Measurements from ENCODE around the gene CAMK2G. TPM values are rescaled to one million over a fixed set of nuclear protein-coding genes. Genes with fewer than 3 reads are reported as not detected.

Gene CAMK2G
- total and polyA plus RNA-seq, 11 donors: 8.0 to 18.6 (median 14.5) TPM

DNA sequence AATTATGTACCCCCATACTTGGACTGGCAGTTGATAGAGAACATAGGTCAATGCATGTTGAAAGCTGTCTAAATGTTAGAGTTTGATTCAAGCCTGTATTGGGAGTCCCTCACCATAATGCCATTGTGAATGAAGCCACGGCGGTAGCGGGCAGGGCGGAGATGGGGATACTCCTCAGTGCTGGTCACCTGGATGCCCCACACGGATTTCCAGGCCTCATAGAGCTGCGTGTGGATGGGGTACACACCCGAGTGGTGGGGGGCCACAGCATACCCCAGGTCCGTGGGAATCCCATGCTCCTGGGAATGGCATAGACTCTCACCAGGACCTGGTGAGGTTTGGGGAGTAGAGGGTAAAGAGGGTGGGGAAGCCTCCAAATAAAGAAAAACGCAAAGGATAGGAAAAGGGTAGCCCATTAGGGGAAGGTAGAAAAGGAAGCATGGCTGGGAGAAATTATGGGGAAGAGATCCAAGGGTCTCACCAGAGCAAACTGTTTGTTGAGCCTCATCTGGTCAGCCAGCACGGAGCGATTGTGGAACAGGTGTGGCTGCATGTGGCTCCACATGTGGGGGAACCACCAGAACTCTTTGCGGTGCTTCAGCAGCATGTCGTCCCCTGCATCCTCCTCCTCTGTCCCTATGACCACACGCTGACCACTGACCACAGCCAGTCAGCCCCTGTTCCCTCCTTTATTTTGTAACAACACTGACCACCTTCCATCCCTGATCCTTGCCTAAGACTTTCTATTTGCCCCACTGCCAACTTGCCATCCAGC lies 68.0 kb downstream of the CAMK2G start:
- H3K4me3 ChIP-seq: no peak overlapping the region
- no peak for TF ChIP-seq POLR2A (IDR thresholded peaks at IDR 0.05)
- TF ChIP-seq, protein P1, sequence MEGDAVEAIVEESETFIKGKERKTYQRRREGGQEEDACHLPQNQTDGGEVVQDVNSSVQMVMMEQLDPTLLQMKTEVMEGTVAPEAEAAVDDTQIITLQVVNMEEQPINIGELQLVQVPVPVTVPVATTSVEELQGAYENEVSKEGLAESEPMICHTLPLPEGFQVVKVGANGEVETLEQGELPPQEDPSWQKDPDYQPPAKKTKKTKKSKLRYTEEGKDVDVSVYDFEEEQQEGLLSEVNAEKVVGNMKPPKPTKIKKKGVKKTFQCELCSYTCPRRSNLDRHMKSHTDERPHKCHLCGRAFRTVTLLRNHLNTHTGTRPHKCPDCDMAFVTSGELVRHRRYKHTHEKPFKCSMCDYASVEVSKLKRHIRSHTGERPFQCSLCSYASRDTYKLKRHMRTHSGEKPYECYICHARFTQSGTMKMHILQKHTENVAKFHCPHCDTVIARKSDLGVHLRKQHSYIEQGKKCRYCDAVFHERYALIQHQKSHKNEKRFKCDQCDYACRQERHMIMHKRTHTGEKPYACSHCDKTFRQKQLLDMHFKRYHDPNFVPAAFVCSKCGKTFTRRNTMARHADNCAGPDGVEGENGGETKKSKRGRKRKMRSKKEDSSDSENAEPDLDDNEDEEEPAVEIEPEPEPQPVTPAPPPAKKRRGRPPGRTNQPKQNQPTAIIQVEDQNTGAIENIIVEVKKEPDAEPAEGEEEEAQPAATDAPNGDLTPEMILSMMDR (IDR thresholded peaks at IDR 0.05): no peak
- 90 to 97% (median 94%) methylated on average over 14 of the region's 14 CpGs for WGBS, 4 donors
- H3K36me3 ChIP-seq: peaks cover 3 to 85% (median 72%) of the 10 kb centered on the region in 9 donors
- intact Hi-C loops (cut with DNase I): no loop called here
- H3K9me3 ChIP-seq: no peaks in the 10 kb centered on the region
- no peaks in the 10 kb centered on the region for H3K27me3 ChIP-seq
- H3K27ac ChIP-seq: no peak overlapping the region
- no peak for DNase-seq
- H3K4me1 ChIP-seq: peaks cover 0 to 54% (median 16%) of the 10 kb centered on the region in 12 donors
- ATAC-seq: no peak

DNA sequence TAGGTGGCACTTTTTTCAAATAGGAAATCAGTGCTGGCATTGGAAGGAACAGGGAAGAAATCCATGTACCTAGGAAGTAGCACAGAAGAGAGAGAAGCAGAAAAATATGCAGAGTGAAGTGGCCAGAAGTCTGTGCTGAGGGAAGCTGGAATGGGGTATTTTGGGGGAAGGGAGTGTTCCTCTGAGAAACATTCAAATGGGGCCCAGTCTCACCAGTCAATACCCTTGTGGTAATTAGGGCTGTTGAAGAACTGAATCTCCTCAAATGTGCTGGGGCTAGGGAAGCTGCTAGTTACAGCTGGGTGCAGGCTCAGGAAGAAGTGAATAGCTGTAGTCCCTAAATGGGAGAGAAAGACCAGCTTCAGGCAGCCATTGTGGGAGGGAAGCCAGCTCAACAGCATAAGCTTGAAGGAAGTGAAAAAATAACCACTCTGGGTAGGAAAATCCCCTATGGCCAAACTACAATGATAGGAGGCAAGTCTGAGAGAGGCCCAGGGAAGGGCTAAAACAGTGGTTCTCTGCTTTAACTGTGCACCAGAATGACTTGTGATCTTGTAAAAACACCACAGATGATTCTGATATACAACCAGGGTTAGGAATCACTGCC lies 70.6 kb downstream of the CAMK2G start:
- TF ChIP-seq, protein P1 (IDR thresholded peaks at IDR 0.05): no peak
- no peak for TF ChIP-seq POLR2A (IDR thresholded peaks at IDR 0.05)
- H3K4me1 ChIP-seq: peaks cover 0 to 35% (median 3%) of the 10 kb centered on the region in 12 donors

DNA sequence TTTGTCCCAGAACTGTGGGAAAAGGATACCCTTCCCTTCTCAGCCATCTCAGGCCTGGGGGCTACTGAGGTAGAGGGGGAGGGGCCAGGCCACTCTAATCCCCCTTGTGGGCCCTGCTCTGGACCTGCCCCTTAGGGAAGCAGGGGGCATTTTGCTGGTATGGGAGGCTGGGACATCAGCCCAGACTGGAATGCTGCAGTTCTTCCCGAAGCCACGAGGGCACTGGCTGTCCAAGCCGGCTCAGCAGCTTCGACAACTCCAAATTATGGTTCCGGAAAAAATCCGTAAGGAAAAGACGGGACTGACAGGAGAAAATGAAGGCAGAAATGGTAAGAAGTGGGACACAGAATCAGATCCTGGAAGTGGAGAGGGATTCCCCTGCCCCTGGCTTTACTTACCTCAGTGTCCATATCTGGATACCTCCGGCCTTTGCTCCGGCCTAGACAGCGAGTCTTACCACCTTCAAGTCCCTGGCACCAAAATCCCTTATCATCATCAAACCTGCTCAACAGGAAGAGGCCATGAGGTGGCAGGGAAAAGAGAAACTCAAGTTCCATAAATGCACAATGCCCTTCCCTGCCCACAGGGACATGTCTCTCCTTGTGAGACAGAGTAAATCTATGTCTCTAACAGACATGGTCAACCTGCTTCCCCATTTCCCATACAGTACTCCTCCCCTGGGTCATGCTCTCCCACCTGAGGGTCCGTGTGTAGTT lies 71.9 kb downstream of the CAMK2G start:
- no peak for TF ChIP-seq POLR2A (IDR thresholded peaks at IDR 0.05)
- TF ChIP-seq, protein P1 (IDR thresholded peaks at IDR 0.05): no peak
- H3K4me3 ChIP-seq: no peak overlapping the region

More for the DNA sequence above, 70.6 kb downstream of the CAMK2G start:
- Histone ChIP-seq H3K4me3 (no peak overlapping the region), H3K36me3 (peaks cover 3 to 100% (median 96%) of the 10 kb centered on the region in 9 donors), H3K9me3 (no peaks in the 10 kb centered on the region), H3K27me3 (no peaks in the 10 kb centered on the region), H3K27ac (peak overlapping the region in 1 of 12 donors; percentile 62)
- no peak for DNase-seq
- ATAC-seq: no peak
- intact Hi-C loops (cut with DNase I): no loop called here

GRCh38 chr10:73801253-73801590 lies 73.1 kb downstream of the CAMK2G start:
- intact Hi-C loops (cut with DNase I): no loop called here
- no peak overlapping the region for H3K27ac ChIP-seq
- TF ChIP-seq, protein P1 (IDR thresholded peaks at IDR 0.05): no peak
- TF ChIP-seq POLR2A (IDR thresholded peaks at IDR 0.05): no peak
- peaks cover 0 to 12% (median 0%) of the 10 kb centered on the region in 12 donors for H3K4me1 ChIP-seq
- no peaks in the 10 kb centered on the region for H3K27me3 ChIP-seq
- WGBS, 4 donors: 92 to 94% (median 94%) methylated on average over 12 to 13 of the region's 13 CpGs
- H3K36me3 ChIP-seq: peaks cover 3 to 100% (median 97%) of the 10 kb centered on the region in 9 donors
- peak in 1 of 4 donors; percentile 3 for ATAC-seq
- no peak overlapping the region for H3K4me3 ChIP-seq
- DNase-seq: no peak
- no peaks in the 10 kb centered on the region for H3K9me3 ChIP-seq

More for the DNA sequence above, 71.9 kb downstream of the CAMK2G start:
- Histone ChIP-seq H3K9me3 (no peaks in the 10 kb centered on the region), H3K27ac (no peak overlapping the region), H3K4me1 (peaks cover 0 to 24% (median 3%) of the 10 kb centered on the region in 12 donors), H3K27me3 (no peaks in the 10 kb centered on the region), H3K36me3 (peaks cover 3 to 100% (median 97%) of the 10 kb centered on the region in 9 donors)
- no peak for DNase-seq
- no peak for ATAC-seq
- intact Hi-C loops (cut with DNase I): no loop called here
- WGBS, 4 donors: 83 to 86% (median 85%) methylated on average over 11 of the region's 11 CpGs

Data from heart left ventricle (tissue), 16 donors.